H1 (cell line): Measurements from ENCODE around the gene KIAA1755. TPM values are rescaled to one million over a fixed set of nuclear protein-coding genes. Genes with fewer than 3 reads are reported as not detected.

Source experiments
- CTCF ChIA-PET: fragments of 300-600 bp; sonication (Branson Sonifier 250); formaldehyde crosslinking; loops from one replicate; lab custom pipeline; 2021; ENCODE audit not compliant: partially characterized antibody; lab: Charles Lee
- POLR2A ChIA-PET: fragments of 300-600 bp; sonication (Branson Sonifier 250); formaldehyde crosslinking; loops from one replicate; lab custom pipeline; 2021; ENCODE audit warnings: inconsistent platforms; ENCODE audit not compliant: partially characterized antibody; lab: Charles Lee
- DNase-seq, 2 experiments: peaks; one replicate each; pipeline versions ENCODE4 v3.0.0 to v3.0.0-alpha.2; 2010 to 2022; ENCODE audit warnings: low spot score in 2 of 2, low read depth in 1 of 2, mixed read lengths in 1 of 2
- FAIRE-seq: peaks from 2 replicates; lab custom pipeline; 2011; peaks lifted over from hg19 to GRCh38; lab: Jason Lieb, UNC
- H2AFZ ChIP-seq: 2 replicates; pipeline ENCODE4 v1.8.1; 2012; ENCODE audit warnings: low read length, inconsistent platforms
- H2AK5ac ChIP-seq: 2 replicates; pipeline ENCODE4 v1.6.1; 2013; ENCODE audit warnings: low read depth, low read length
- H2BK120ac ChIP-seq: replicated peaks from 2 replicates; pipeline ENCODE3; 2013; ENCODE audit warnings: low read depth, low read length, inconsistent platforms
- H2BK12ac ChIP-seq: 2 replicates; pipeline ENCODE4 v1.6.1; 2013; ENCODE audit warnings: low read depth, low read length
- H2BK15ac ChIP-seq: 2 replicates; pipeline ENCODE4 v1.6.1; 2013; ENCODE audit warnings: low read length
- H2BK20ac ChIP-seq: 2 replicates; pipeline ENCODE4 v1.6.1; 2013; ENCODE audit warnings: low read length
- H2BK5ac ChIP-seq: 2 replicates; pipeline ENCODE4 v1.6.1; 2013; ENCODE audit warnings: low read depth, low read length
- H3K14ac ChIP-seq: 2 replicates; pipeline ENCODE4 v1.6.1; 2013; ENCODE audit warnings: inconsistent platforms; ENCODE audit not compliant: insufficient read length
- H3K18ac ChIP-seq: 2 replicates; pipeline ENCODE4 v1.6.1; 2013; ENCODE audit warnings: low read length; ENCODE audit errors: extremely low read depth
- H3K23ac ChIP-seq: 2 replicates; pipeline ENCODE4 v1.6.1; 2013; ENCODE audit warnings: inconsistent platforms; ENCODE audit not compliant: insufficient read length
- H3K23me2 ChIP-seq: 2 replicates; pipeline ENCODE4 v1.6.1; 2013; ENCODE audit warnings: low read depth, low read length
- H3K27ac ChIP-seq: 2 replicates; pipeline ENCODE4 v1.6.1; 2011; ENCODE audit warnings: low read depth, low read length, inconsistent platforms
- H3K27me3 ChIP-seq, 4 experiments: replicated peaks in 1 of 4; 1 replicate in 1 of 4; 2 replicates in 3 of 4; pipeline versions ENCODE4 v1.6.1 to v1.8.1; 2011 to 2013; ENCODE audit warnings: low read length in 3 of 4, mild to moderate bottlenecking in 3 of 4, inconsistent platforms in 2 of 4, mixed read lengths in 2 of 4, moderate library complexity in 1 of 4; ENCODE audit not compliant: control insufficient read depth in 3 of 4, insufficient read depth in 3 of 4; ENCODE audit errors: extremely low read depth in 1 of 4
- H3K36me3 ChIP-seq, 4 experiments: 2 replicates each; pipeline versions ENCODE4 v1.6.1 to v1.8.1; 2011 to 2013; ENCODE audit warnings: mild to moderate bottlenecking in 4 of 4, low read length in 3 of 4, moderate library complexity in 2 of 4, control low read depth in 1 of 4, inconsistent platforms in 1 of 4; ENCODE audit not compliant: insufficient read depth in 4 of 4, control insufficient read depth in 2 of 4
- H3K4ac ChIP-seq: replicated peaks from 2 replicates; pipeline ENCODE3; 2013; ENCODE audit warnings: low read length, low read depth, mixed read lengths, inconsistent platforms; ENCODE audit not compliant: insufficient read length
- H3K4me1 ChIP-seq, 4 experiments: replicated peaks in 1 of 4; 1 replicate in 1 of 4; 2 replicates in 3 of 4; pipeline versions ENCODE4 v1.6.1 to v1.8.1; 2011 to 2013; ENCODE audit warnings: low read length in 3 of 4, inconsistent platforms in 2 of 4, mixed read lengths in 1 of 4; ENCODE audit not compliant: insufficient read depth in 4 of 4, control insufficient read depth in 3 of 4
- H3K4me2 ChIP-seq, 2 experiments: 2 replicates each; pipeline versions ENCODE4 v1.6.1 to v1.8.1; 2011 to 2013; ENCODE audit warnings: low read depth in 2 of 2, low read length in 2 of 2, control low read depth in 1 of 2, inconsistent platforms in 1 of 2, mild to moderate bottlenecking in 1 of 2; ENCODE audit not compliant: insufficient read depth in 1 of 2
- H3K4me3 ChIP-seq, 4 experiments: fragments of 200-600, 300-600 bp in 1 of 4; sonication (generic), shearing (Covaris generic), sonication (Bioruptor Twin) in 1 of 4; 2 replicates each; pipeline versions ENCODE4 v1.5.1 to v1.8.1; 2011 to 2016; ENCODE audit warnings: low read length in 4 of 4, low read depth in 3 of 4, control low read depth in 2 of 4, inconsistent platforms in 2 of 4, mild to moderate bottlenecking in 2 of 4, mixed read lengths in 1 of 4, moderate library complexity in 1 of 4; ENCODE audit not compliant: insufficient read depth in 2 of 4; ENCODE audit errors: extremely low read depth in 1 of 4
- H3K56ac ChIP-seq: replicated peaks from 2 replicates; pipeline ENCODE3; 2013; ENCODE audit warnings: low read depth, mild to moderate bottlenecking, mixed read lengths, low read length, inconsistent platforms; ENCODE audit not compliant: insufficient read length
- H3K79me1 ChIP-seq: 2 replicates; pipeline ENCODE4 v1.6.1; 2013; ENCODE audit warnings: low read depth, low read length, control low read depth
- H3K79me2 ChIP-seq, 2 experiments: 2 replicates each; pipeline versions ENCODE4 v1.6.1 to v1.8.1; 2012 to 2013; ENCODE audit warnings: low read length in 2 of 2, mild to moderate bottlenecking in 2 of 2, inconsistent platforms in 1 of 2; ENCODE audit not compliant: insufficient read depth in 2 of 2, control insufficient read depth in 1 of 2
- H3K9ac ChIP-seq, 4 experiments: replicated peaks in 1 of 4; 1 replicate in 1 of 4; 2 replicates in 3 of 4; pipeline versions ENCODE4 v1.6.1 to v1.8.1; 2011 to 2013; ENCODE audit warnings: low read depth in 3 of 4, low read length in 3 of 4, control low read depth in 2 of 4, mild to moderate bottlenecking in 2 of 4, moderate library complexity in 2 of 4, inconsistent platforms in 1 of 4; ENCODE audit errors: extremely low read depth in 1 of 4
- H3K9me3 ChIP-seq, 2 experiments: 2 replicates each; pipeline versions ENCODE4 v1.6.1 to v1.8.1; 2012 to 2013; ENCODE audit warnings: mild to moderate bottlenecking in 2 of 2, moderate library complexity in 2 of 2, control low read depth in 1 of 2, inconsistent platforms in 1 of 2, low read depth in 1 of 2, low read length in 1 of 2, mixed read lengths in 1 of 2; ENCODE audit not compliant: insufficient read depth in 2 of 2
- H4K20me1 ChIP-seq, 2 experiments: replicated peaks in 1 of 2; 2 replicates each; pipeline versions ENCODE3 to v1.8.1; 2011 to 2013; ENCODE audit warnings: inconsistent platforms in 2 of 2, low read length in 2 of 2, mild to moderate bottlenecking in 1 of 2; ENCODE audit not compliant: insufficient read depth in 2 of 2, control insufficient read depth in 1 of 2
- H4K5ac ChIP-seq: 2 replicates; pipeline ENCODE4 v1.6.1; 2013; ENCODE audit warnings: low read length, low read depth, mixed read lengths, inconsistent platforms; ENCODE audit not compliant: insufficient read length
- H4K8ac ChIP-seq: 2 replicates; pipeline ENCODE4 v1.8.0; 2013; ENCODE audit warnings: mild to moderate bottlenecking, moderate library complexity, low read length, inconsistent platforms; ENCODE audit not compliant: insufficient read depth; ENCODE audit errors: extremely low read depth
- H4K91ac ChIP-seq: replicated peaks from 2 replicates; pipeline ENCODE3; 2013; ENCODE audit warnings: low read length, mixed read lengths, inconsistent platforms; ENCODE audit not compliant: insufficient read length
- BACH1 ChIP-seq: IDR thresholded peaks from 2 replicates; pipeline ENCODE4 v1.6.1; 2012; ENCODE audit warnings: low read length, improper control_type of control experiment
- E2F6 ChIP-seq: IDR thresholded peaks from 2 replicates; pipeline ENCODE4 v1.6.1; 2012; ENCODE audit warnings: inconsistent platforms
- JUND ChIP-seq: IDR thresholded peaks from 2 replicates; pipeline ENCODE4 v1.6.1; 2011; ENCODE audit warnings: mild to moderate bottlenecking, improper control_type of control experiment, low read length
- POLR2A ChIP-seq, 2 experiments: IDR thresholded peaks; 1 replicate in 1 of 2; 2 replicates in 1 of 2; pipeline ENCODE4 v1.6.1; 2011; ENCODE audit warnings: low read depth in 2 of 2, low read length in 2 of 2, mild to moderate bottlenecking in 2 of 2; ENCODE audit errors: control extremely low read depth in 1 of 2
- POLR2AphosphoS5 ChIP-seq: IDR thresholded peaks from 2 replicates; pipeline ENCODE4 v1.6.1; 2011; ENCODE audit warnings: low read depth, low read length
- RXRA ChIP-seq: IDR thresholded peaks from 2 replicates; pipeline ENCODE4 v1.6.1; 2011; ENCODE audit warnings: low read depth, mild to moderate bottlenecking, low read length, moderate library complexity; ENCODE audit not compliant: insufficient read depth
- TCF12 ChIP-seq: IDR thresholded peaks from 2 replicates; pipeline ENCODE4 v1.6.1; 2011; ENCODE audit warnings: low read depth, mild to moderate bottlenecking, low read length
- WGBS, 2 experiments: shearing (Covaris generic) in 1 of 2; methylation state at CpG; one replicate each; pipeline versions ENCODE4 v1.1.6 to v1.1.7; 2013 to 2015; ENCODE audit warnings: low lambda C conversion rate in 2 of 2, mixed read lengths in 2 of 2, inconsistent platforms in 1 of 2, low coverage in 1 of 2, missing lambda C conversion rate in 1 of 2; ENCODE audit not compliant: insufficient replicate concordance in 2 of 2, insufficient coverage in 1 of 2, insufficient read length in 1 of 2; ENCODE audit errors: extremely low coverage in 1 of 2, missing lambda C conversion rate in 1 of 2; 5-methylcytosine and 5-hydroxymethylcytosine counted together
- polyA plus RNA-seq, 7 experiments: library from polyadenylated mRNA; depleted of rRNA in 3 of 7; stranded (reverse) in 5 of 7; unstranded in 2 of 7; fragments of >200 nt in 5 of 7; fragments of 200-250 nt in 2 of 7; gene quantifications; 1 replicate in 5 of 7; 2 replicates in 1 of 7; 4 replicates in 1 of 7; pipeline versions ENCODE4 v1.2.1 to v1.2.3, GENCODE V29; 2011 to 2013; ENCODE audit warnings: missing spikeins in 2 of 7, mixed read lengths in 2 of 7
- total RNA-seq: library from RNA; stranded (reverse); fragmentation: NEBNext Ultra II Directional; extraction: Animal tissue kit (Norgen Biotek cat#: 25700); gene quantifications from 2 replicates; pipeline ENCODE4 v1.2.1, GENCODE V29; 2021

KIAA1755 gene
- total and polyA plus RNA-seq, 2 of the 8 experiments (the other 6 are each of a cell fraction or from before 2014, with no cell fraction given), result 0.23 TPM; not detected in 1

GRCh38 chr20:38213607-38213940, 47.0 kb downstream of the KIAA1755 start:
- no peak overlapping the region for H3K27ac ChIP-seq
- no peak overlapping the region for H2BK120ac ChIP-seq
- H3K4me2 ChIP-seq, result no peak overlapping the region
- no peak overlapping the region for H2BK15ac ChIP-seq
- no peak overlapping the region for H2BK5ac ChIP-seq
- TF ChIP-seq JUND, result no peak
- TF ChIP-seq POLR2A (IDR thresholded peaks at IDR 0.05; ENCODE audit: control extremely low read depth in 1 of 2, low read depth in 2 of 2, low read length in 2 of 2), result no peak
- no peak for TF ChIP-seq E2F6
- no peak for TF ChIP-seq TCF12
- no peak for TF ChIP-seq RXRA
- TF ChIP-seq BACH1, result no peak
- TF ChIP-seq POLR2AphosphoS5, result no peak
- no peak overlapping the region for H2AFZ ChIP-seq
- no peak overlapping the region for H4K91ac ChIP-seq
- no peaks in the 10 kb centered on the region for H3K27me3 ChIP-seq
- no peak overlapping the region for H3K14ac ChIP-seq
- H3K4me1 ChIP-seq, result peaks cover 0 to 3% (median 0%) of the 10 kb centered on the region in 4 experiments; a peak in 1 of 7 replicates
- peak overlapping the region; percentile 57; the same call in 1 of the 2 replicates for H4K8ac ChIP-seq
- no peaks in the 10 kb centered on the region for H4K20me1 ChIP-seq
- FAIRE-seq, result no peak
- no peak overlapping the region for H3K56ac ChIP-seq
- no peaks in the 10 kb centered on the region for H3K9me3 ChIP-seq
- no peaks in the 10 kb centered on the region for H3K23me2 ChIP-seq
- no peak overlapping the region for H3K18ac ChIP-seq
- no peaks in the 10 kb centered on the region for H3K36me3 ChIP-seq
- no peak overlapping the region for H3K4me3 ChIP-seq
- no peaks in the 10 kb centered on the region; the same call in 1 of the 2 replicates for H3K79me1 ChIP-seq
- H2BK20ac ChIP-seq, result no peak overlapping the region
- WGBS, 2 experiments, result 84% methylated on average over 5 of the region's 5 CpGs; no CpG with 5 or more reads in 1 of the 2 experiments
- H4K5ac ChIP-seq, result no peak overlapping the region
- H3K79me2 ChIP-seq, result no peaks in the 10 kb centered on the region
- H3K4ac ChIP-seq, result no peak overlapping the region
- DNase-seq, result no peak
- CTCF ChIA-PET, result interaction anchor here (0.6 to 17.3 kb wide), 9 partner anchors 8 to 212 kb away, joined by 3 to 198 read pairs (median 4); no protein-coding TSS in a partner anchor
- H2BK12ac ChIP-seq, result no peak overlapping the region
- no peak overlapping the region for H3K23ac ChIP-seq
- POLR2A ChIA-PET, result no interaction called here
- H3K9ac ChIP-seq, result no peak overlapping the region
- no peak overlapping the region for H2AK5ac ChIP-seq
